Measurements from ENCODE around the gene TIAM1. TPM values are rescaled to one million over a fixed set of nuclear protein-coding genes. Genes with fewer than 3 reads are reported as not detected.

Gene TIAM1
- polyA plus RNA-seq, 1 donor from 2014 or later, result 0.54 TPM

- H3K9me3 Mint-ChIP-seq, result peaks cover 0 to 5% (median 2%) of the 10 kb centered on the region in 3 donors
- H3K4me3 Mint-ChIP-seq, result no peak overlapping the region
- no peaks in the 10 kb centered on the region for H3K36me3 Mint-ChIP-seq
- peaks cover under 1% of the 10 kb centered on the region for H3K27me3 Mint-ChIP-seq
- no peak overlapping the region for H3K27ac Mint-ChIP-seq
- H3K4me1 Mint-ChIP-seq, result peaks cover 5 to 16% (median 9%) of the 10 kb centered on the region in 3 donors
Measured at GRCh38 chr21:31111093-31111492, 233.0 kb downstream of the TIAM1 start.

- Mint-ChIP-seq H3K36me3 (no peaks in the 10 kb centered on the region), H3K27me3 (peaks cover 1% of the 10 kb centered on the region), H3K4me1 (peaks cover 5 to 16% (median 9%) of the 10 kb centered on the region in 3 donors), H3K9me3 (peaks cover under 1 to 8% (median 4%) of the 10 kb centered on the region in 3 donors), H3K4me3 (no peak overlapping the region), H3K27ac (no peak overlapping the region)
Measured at GRCh38 chr21:31110430-31110829, 233.6 kb downstream of the TIAM1 start.

DNA sequence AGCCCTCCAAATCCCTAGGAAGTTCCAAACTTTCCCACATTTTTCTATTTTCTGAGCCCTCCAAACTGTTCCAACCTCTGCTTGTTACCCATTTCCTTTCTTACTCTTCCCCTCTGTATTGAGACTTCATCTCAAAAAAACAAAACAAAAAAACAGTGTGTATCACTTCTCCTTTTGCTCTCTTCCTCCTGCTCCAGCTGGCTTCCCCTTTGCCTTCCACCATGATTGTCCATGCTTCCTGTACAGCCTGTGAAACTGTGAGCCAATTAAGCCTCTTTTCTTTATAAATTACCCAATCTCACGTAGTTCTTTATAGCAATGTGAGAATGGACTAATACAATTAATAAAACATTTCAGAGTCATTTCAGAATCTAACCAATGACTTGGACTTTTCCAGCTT lies 236.2 kb downstream of the TIAM1 start:
- H3K4me1 Mint-ChIP-seq, result peaks cover 10 to 25% (median 18%) of the 10 kb centered on the region in 3 donors
- peak overlapping the region in 1 of 4 donors; percentile 64 for H3K4me3 Mint-ChIP-seq
- peaks cover 5% of the 10 kb centered on the region for H3K27me3 Mint-ChIP-seq
- no peak overlapping the region for H3K27ac Mint-ChIP-seq
- H3K9me3 Mint-ChIP-seq, result peaks cover 4 to 11% (median 8%) of the 10 kb centered on the region in 3 donors
- no peaks in the 10 kb centered on the region for H3K36me3 Mint-ChIP-seq

GRCh38 chr21:31107176-31107785 lies 236.8 kb downstream of the TIAM1 start:
- Mint-ChIP-seq H3K27me3 (peaks cover 5% of the 10 kb centered on the region), H3K4me3 (peak overlapping the region in 1 of 4 donors; percentile 64), H3K4me1 (peaks cover 10 to 26% (median 18%) of the 10 kb centered on the region in 3 donors), H3K9me3 (peaks cover 4 to 11% (median 8%) of the 10 kb centered on the region in 3 donors), H3K27ac (peak overlapping the region in 1 of 3 donors; percentile 55), H3K36me3 (no peaks in the 10 kb centered on the region)

- H3K27me3 Mint-ChIP-seq, result peaks cover 7% of the 10 kb centered on the region
- no peak overlapping the region for H3K4me3 Mint-ChIP-seq
- H3K36me3 Mint-ChIP-seq, result no peaks in the 10 kb centered on the region
- no peak overlapping the region for H3K27ac Mint-ChIP-seq
- peaks cover 10 to 21% (median 18%) of the 10 kb centered on the region in 3 donors for H3K4me1 Mint-ChIP-seq
- H3K9me3 Mint-ChIP-seq, result peaks cover 4 to 11% (median 8%) of the 10 kb centered on the region in 3 donors
Measured at GRCh38 chr21:31103571-31104265, 240.3 kb downstream of the TIAM1 start.

GRCh38 chr21:31103163-31103562 lies 240.9 kb downstream of the TIAM1 start:
- peak overlapping the region in 1 of 4 donors; percentile 23 for H3K4me3 Mint-ChIP-seq
- peaks cover 8 to 18% (median 16%) of the 10 kb centered on the region in 3 donors for H3K4me1 Mint-ChIP-seq
- H3K36me3 Mint-ChIP-seq, result no peaks in the 10 kb centered on the region
- H3K27ac Mint-ChIP-seq, result no peak overlapping the region
- H3K9me3 Mint-ChIP-seq, result peaks cover 4 to 11% (median 8%) of the 10 kb centered on the region in 3 donors
- peaks cover 9% of the 10 kb centered on the region for H3K27me3 Mint-ChIP-seq

- H3K9me3 Mint-ChIP-seq, result peaks cover 0 to 5% (median 1%) of the 10 kb centered on the region in 3 donors
- H3K36me3 Mint-ChIP-seq, result no peaks in the 10 kb centered on the region
- H3K27ac Mint-ChIP-seq, result peak overlapping the region in 1 of 3 donors; percentile 85
- H3K27me3 Mint-ChIP-seq, result peaks cover 4% of the 10 kb centered on the region
- peaks cover 5 to 10% (median 5%) of the 10 kb centered on the region in 3 donors for H3K4me1 Mint-ChIP-seq
- no peak overlapping the region for H3K4me3 Mint-ChIP-seq
Measured at GRCh38 chr21:31099122-31099521, 244.9 kb downstream of the TIAM1 start.

DNA sequence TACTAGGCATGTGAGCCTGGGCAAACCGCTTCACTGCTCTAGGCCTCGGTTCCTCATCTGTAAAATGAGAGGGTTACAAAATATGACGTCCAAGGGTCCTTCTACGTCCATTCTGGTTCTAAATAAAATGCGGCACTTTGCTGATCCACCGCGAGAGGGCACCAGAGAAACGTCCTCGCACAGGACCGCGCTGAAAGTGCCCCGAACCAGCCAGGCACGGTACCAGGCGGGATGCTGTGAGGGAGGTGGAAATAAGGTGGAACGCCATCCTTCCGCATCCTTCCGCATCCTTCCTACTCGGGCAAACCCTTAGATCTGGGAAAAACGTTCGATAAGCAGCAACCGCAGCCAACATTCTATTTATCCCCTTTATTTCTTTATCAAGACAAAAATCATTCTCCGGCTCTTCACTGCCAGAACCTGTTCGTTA lies 245.5 kb downstream of the TIAM1 start:
- Mint-ChIP-seq H3K4me1 (peaks cover 5 to 6% (median 5%) of the 10 kb centered on the region in 3 donors), H3K27me3 (peaks cover 4% of the 10 kb centered on the region), H3K9me3 (peaks cover 0 to 5% (median 1%) of the 10 kb centered on the region in 3 donors), H3K36me3 (no peaks in the 10 kb centered on the region), H3K27ac (peak overlapping the region in 1 of 3 donors; percentile 85), H3K4me3 (no peak overlapping the region)

DNA sequence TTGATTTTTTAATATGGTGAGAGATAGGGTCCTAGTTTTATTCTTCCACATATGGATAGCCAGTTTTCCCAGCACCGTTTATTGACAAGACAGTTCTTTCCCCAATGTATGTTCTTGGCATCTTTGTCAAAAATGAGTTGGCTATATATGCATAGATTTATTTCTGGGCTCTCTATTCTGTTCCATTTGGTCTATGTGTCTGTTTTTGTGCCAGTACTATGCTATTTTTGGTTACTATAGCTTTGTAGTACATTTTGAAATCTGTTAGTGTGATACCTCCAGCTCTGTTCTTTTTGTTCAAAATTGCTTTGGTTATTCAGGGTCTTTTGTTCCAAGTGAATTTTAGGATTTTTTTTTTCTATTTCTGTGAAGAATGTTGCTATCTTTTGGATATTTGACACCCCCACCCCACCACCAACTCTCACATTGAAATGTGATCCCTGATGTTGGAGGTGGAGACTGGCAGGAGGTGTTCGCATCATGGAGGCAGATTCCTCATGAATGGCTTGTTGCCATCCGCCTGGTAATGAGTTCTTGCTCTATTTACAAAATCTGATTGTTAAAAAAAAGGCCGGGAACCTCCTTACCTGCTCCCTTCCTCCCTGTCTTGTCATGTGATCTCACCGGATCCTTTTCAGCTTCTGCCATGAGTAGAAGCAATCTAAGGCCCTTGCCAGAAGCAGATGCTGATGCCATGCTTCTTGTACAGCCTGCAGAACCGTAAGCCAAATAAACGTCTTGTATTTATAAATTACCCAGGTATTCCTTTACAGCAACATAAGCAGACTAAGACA lies 251.0 kb downstream of the TIAM1 start:
- H3K4me1 Mint-ChIP-seq, result no peaks in the 10 kb centered on the region
- H3K27me3 Mint-ChIP-seq, result peaks cover 4% of the 10 kb centered on the region
- H3K27ac Mint-ChIP-seq, result no peak overlapping the region
- H3K36me3 Mint-ChIP-seq, result peaks cover 4% of the 10 kb centered on the region
- H3K9me3 Mint-ChIP-seq, result peaks cover 0 to 10% (median 1%) of the 10 kb centered on the region in 3 donors
- H3K4me3 Mint-ChIP-seq, result no peak overlapping the region

DNA sequence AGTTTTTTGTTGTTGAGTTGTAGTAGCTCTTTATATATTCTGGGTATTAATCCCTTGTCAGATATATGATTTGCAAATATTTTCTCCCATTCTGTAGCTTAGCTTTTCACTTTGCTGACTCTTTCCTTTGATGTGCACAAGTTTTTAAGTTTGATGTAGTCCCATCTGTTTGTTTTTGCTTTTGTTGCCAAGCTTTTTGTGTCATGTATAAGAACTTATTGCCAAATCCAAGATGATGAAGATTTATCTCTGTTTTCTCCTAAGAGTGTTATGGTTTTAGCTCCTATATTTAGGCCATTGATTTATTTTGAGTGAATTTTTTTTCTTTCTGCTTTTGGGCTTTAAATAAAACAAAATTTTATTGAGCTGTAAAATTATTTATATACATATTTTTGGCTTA lies 253.7 kb downstream of the TIAM1 start:
- H3K4me3 Mint-ChIP-seq, result no peak overlapping the region
- peaks cover 0 to 3% (median 0%) of the 10 kb centered on the region in 3 donors for H3K4me1 Mint-ChIP-seq
- peaks cover 4% of the 10 kb centered on the region for H3K36me3 Mint-ChIP-seq
- peaks cover 4% of the 10 kb centered on the region for H3K27me3 Mint-ChIP-seq
- H3K27ac Mint-ChIP-seq, result no peak overlapping the region
- H3K9me3 Mint-ChIP-seq, result peaks cover 0 to 10% (median 1%) of the 10 kb centered on the region in 3 donors

DNA sequence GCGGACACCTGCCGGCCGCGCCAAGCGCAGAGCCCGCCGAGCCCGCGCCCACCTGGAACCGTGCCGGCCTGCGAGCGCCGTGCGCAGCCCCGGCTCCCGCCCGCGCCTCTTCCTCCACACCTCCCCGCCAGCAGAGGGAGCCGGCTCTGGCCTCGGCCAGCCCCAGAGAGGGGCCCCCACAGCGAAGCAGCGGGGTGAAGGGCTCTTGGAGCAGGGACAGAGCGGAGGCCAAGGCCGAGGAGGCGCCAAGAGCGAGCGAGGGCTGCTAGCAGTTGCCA lies 255.6 kb downstream of the TIAM1 start:
- Mint-ChIP-seq H3K4me3 (no peak overlapping the region), H3K9me3 (peaks cover 0 to 5% (median 0%) of the 10 kb centered on the region in 3 donors), H3K27me3 (peaks cover 2% of the 10 kb centered on the region), H3K27ac (no peak overlapping the region), H3K4me1 (peaks cover 0 to 3% (median 0%) of the 10 kb centered on the region in 3 donors), H3K36me3 (peaks cover 4% of the 10 kb centered on the region)

- peak overlapping the region in 1 of 4 donors; percentile 9 for H3K4me3 Mint-ChIP-seq
- H3K36me3 Mint-ChIP-seq, result peaks cover 4% of the 10 kb centered on the region
- no peaks in the 10 kb centered on the region for H3K27me3 Mint-ChIP-seq
- no peak overlapping the region for H3K27ac Mint-ChIP-seq
- peaks cover 0 to 3% (median 0%) of the 10 kb centered on the region in 3 donors for H3K4me1 Mint-ChIP-seq
- H3K9me3 Mint-ChIP-seq, result peaks cover 0 to 5% (median 0%) of the 10 kb centered on the region in 3 donors
Measured at GRCh38 chr21:31087639-31088473, 256.2 kb downstream of the TIAM1 start.

DNA sequence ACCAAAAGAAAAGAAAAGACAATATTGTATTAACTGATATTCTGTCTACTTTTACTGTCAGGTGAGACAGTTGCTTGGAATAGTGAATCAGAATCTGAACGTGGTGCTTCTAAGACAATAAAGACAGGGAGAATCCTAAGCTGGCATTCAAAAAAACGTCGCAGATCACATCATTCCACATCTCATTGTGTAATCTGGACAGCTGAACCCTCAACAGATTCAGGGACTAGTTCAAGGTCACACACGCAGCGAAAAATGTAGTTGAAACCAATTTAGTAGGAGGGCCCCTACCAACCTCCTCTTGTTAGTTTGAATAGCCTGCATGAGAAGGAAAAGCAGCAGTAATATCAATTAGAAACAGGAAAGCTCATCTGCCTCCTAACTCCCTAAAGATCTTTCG lies 259.4 kb downstream of the TIAM1 start:
- Mint-ChIP-seq H3K4me1 (peaks cover 0 to 3% (median 0%) of the 10 kb centered on the region in 3 donors), H3K4me3 (no peak overlapping the region), H3K36me3 (no peaks in the 10 kb centered on the region), H3K27ac (no peak overlapping the region), H3K9me3 (no peaks in the 10 kb centered on the region), H3K27me3 (no peaks in the 10 kb centered on the region)

- H3K27ac Mint-ChIP-seq, result no peak overlapping the region
- no peaks in the 10 kb centered on the region for H3K27me3 Mint-ChIP-seq
- no peak overlapping the region for H3K4me3 Mint-ChIP-seq
- H3K36me3 Mint-ChIP-seq, result no peaks in the 10 kb centered on the region
- no peaks in the 10 kb centered on the region for H3K4me1 Mint-ChIP-seq
- no peaks in the 10 kb centered on the region for H3K9me3 Mint-ChIP-seq
Measured at GRCh38 chr21:31078796-31079195, 265.3 kb downstream of the TIAM1 start.

All from IgD-negative memory B cell (primary cell).